K562 (cell line): ENCODE measurements around the gene TGOLN2.

Experiments used
- BRD9 ChIP-seq: fragments of 450-650 bp; IDR thresholded peaks from 2 replicates; pipeline ENCODE4 v1.6.1; 2018; ENCODE audit warnings: low read depth; ENCODE audit not compliant: partially characterized antibody
- BRF1 ChIP-seq: IDR thresholded peaks from 3 replicates; pipeline ENCODE4 v1.6.1; 2011; ENCODE audit warnings: borderline replicate concordance, mild to moderate bottlenecking; ENCODE audit not compliant: insufficient read length; ENCODE audit errors: extremely low read depth
- EP300 ChIP-seq: IDR thresholded peaks from 2 replicates; pipeline ENCODE4 v1.6.1; 2012; ENCODE audit warnings: low read length, improper control_type of control experiment
- FOXM1 ChIP-seq, 2 experiments: fragments of 450-650 bp in 1 of 2; sonication (generic) in 1 of 2; formaldehyde crosslinking in 1 of 2; IDR thresholded peaks; 2 replicates each; pipeline versions ENCODE4 v1.6.1 to v1.9.0; 2017 to 2022; ENCODE audit warnings: low read depth in 2 of 2, mild to moderate bottlenecking in 2 of 2, missing genetic modification reagents in 1 of 2, moderate library complexity in 1 of 2
- HMG20B ChIP-seq: fragments of 250-450 bp; sonication (Bioruptor Pico); IDR thresholded peaks from 2 replicates; pipeline ENCODE4 v1.5.0; 2021; ENCODE audit warnings: mild to moderate bottlenecking
- NCOA4 ChIP-seq: fragments of 450-650 bp; IDR thresholded peaks from 2 replicates; pipeline ENCODE4 v1.6.1; 2018; ENCODE audit warnings: mild to moderate bottlenecking; ENCODE audit not compliant: partially characterized antibody
- NFYB ChIP-seq: IDR thresholded peaks from 2 replicates; pipeline ENCODE4 v1.6.1; 2011; ENCODE audit warnings: mild to moderate bottlenecking, moderate library complexity; ENCODE audit not compliant: insufficient read length; ENCODE audit errors: extremely low read depth
- POLR2A ChIP-seq: fragments of 450-650 bp; conservative IDR thresholded peaks from 2 replicates; pipeline ENCODE4 v1.6.1; 2016
- RAD51 ChIP-seq: fragments of 450-650 bp; IDR thresholded peaks from 2 replicates; pipeline ENCODE4 v1.7.1; 2016; ENCODE audit warnings: low read depth, mild to moderate bottlenecking, borderline replicate concordance
- TAF1 ChIP-seq: IDR thresholded peaks from 2 replicates; pipeline ENCODE4 v1.6.1; 2011; ENCODE audit warnings: mild to moderate bottlenecking, low read length, moderate library complexity; ENCODE audit not compliant: insufficient read depth, control insufficient read depth, severe bottlenecking; ENCODE audit errors: extremely low read depth
- TEAD1 ChIP-seq, 2 experiments: fragments of 450-650 bp in 1 of 2; sonication (generic) in 1 of 2; formaldehyde crosslinking; IDR thresholded peaks; 2 replicates each; pipeline versions ENCODE4 v1.4.0 to v1.8.0; 2020 to 2022; ENCODE audit warnings: mild to moderate bottlenecking in 2 of 2, missing genetic modification reagents in 1 of 2
- TF ChIP-seq, protein P1 (sequence below): sonication (generic); formaldehyde crosslinking; IDR thresholded peaks from 2 replicates; pipeline ENCODE4 v1.9.0; 2022; ENCODE audit warnings: mild to moderate bottlenecking, missing genetic modification reagents
- TF ChIP-seq, protein P2 (sequence below), 3 experiments: IDR thresholded peaks in 2 of 3; conservative IDR thresholded peaks in 1 of 3; 2 replicates each; pipeline ENCODE4 v1.5.1; 2011 to 2012; ENCODE audit warnings: low read length in 3 of 3, mild to moderate bottlenecking in 3 of 3, control low read depth in 2 of 3, improper control_type of control experiment in 1 of 3, inconsistent platforms in 1 of 3, low read depth in 1 of 3, mixed read lengths in 1 of 3, moderate library complexity in 1 of 3; ENCODE audit not compliant: insufficient read depth in 2 of 3

DNA sequence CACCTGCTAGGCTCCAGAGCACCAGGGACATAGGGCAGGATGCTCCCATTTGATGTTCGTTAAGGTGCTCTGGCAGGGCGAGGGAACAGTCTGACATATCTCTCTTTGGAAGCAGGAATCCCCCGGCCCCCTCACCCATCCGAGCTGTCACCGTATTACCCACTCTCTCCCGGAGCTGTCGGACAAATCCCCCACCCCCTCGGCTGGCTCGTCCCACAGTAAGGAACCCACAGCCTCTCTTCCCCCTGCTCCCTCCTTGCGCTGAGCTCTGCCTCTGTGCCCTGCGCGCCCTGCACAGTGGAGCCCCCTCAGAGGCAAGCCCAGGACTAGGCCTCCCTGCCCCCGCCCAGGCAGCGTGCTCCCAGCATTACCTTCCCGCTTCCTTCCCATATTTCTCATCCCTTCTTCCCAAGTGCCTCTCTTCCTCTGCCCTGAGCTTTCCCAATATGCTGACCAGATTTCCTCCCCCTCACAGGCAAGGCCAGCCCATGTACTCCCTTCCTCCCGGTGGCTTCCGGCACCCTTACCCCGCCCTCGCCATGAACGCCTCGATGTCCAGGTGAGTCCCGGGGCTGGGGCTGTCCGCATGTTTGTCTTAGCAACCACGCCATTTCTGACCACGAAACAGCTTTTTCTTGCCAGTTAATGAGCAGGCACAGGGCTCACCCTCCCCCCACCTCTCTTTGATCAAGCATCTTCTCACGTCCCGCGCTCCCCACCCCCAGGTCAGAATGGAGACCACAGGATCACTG is 23.8 kb downstream of the TGOLN2 start:
- TF ChIP-seq TAF1 (no peak), FOXM1 (IDR thresholded peaks at IDR 0.05; ENCODE audit: low read depth) (no peak), FOXM1 (CRISPR knock-in tag; IDR thresholded peaks at IDR 0.05; ENCODE audit: low read depth) (no peak), TEAD1 (CRISPR knock-in tag; IDR thresholded peaks at IDR 0.05) (no peak), BRF1 (no peak), NFYB (no peak), NCOA4 (no peak), EP300 (no peak), POLR2A (no peak), RAD51 (no peak), BRD9 (no peak), HMG20B (no peak)
- TF ChIP-seq, protein P1, sequence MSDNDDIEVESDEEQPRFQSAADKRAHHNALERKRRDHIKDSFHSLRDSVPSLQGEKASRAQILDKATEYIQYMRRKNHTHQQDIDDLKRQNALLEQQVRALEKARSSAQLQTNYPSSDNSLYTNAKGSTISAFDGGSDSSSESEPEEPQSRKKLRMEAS (CRISPR knock-in tag) = no peak
- TF ChIP-seq, protein P2, sequence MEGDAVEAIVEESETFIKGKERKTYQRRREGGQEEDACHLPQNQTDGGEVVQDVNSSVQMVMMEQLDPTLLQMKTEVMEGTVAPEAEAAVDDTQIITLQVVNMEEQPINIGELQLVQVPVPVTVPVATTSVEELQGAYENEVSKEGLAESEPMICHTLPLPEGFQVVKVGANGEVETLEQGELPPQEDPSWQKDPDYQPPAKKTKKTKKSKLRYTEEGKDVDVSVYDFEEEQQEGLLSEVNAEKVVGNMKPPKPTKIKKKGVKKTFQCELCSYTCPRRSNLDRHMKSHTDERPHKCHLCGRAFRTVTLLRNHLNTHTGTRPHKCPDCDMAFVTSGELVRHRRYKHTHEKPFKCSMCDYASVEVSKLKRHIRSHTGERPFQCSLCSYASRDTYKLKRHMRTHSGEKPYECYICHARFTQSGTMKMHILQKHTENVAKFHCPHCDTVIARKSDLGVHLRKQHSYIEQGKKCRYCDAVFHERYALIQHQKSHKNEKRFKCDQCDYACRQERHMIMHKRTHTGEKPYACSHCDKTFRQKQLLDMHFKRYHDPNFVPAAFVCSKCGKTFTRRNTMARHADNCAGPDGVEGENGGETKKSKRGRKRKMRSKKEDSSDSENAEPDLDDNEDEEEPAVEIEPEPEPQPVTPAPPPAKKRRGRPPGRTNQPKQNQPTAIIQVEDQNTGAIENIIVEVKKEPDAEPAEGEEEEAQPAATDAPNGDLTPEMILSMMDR (IDR thresholded peaks at IDR 0.05 in 2 of 3, conservative IDR thresholded peaks at IDR 0.05 in 1 of 3; ENCODE audit: insufficient read depth in 2 of 3, low read depth in 1 of 3, low read length in 3 of 3) = no peak
